KG1 (cell line): Measurements from ENCODE around the gene PSAPL1.

Source experiments
- DNase-seq: peaks from one replicate; lab custom pipeline; 2025; lab: John Stamatoyannopoulos, UW

Gene PSAPL1

GRCh38 chr4:7381890-7382633, 52.7 kb downstream of the PSAPL1 start:
- DNase-seq, result no peak

- DNase-seq, result no peak
Observed at GRCh38 chr4:7381221-7381889, 53.4 kb downstream of the PSAPL1 start.
